ENCODE results near the gene AMPD2.

DNA sequence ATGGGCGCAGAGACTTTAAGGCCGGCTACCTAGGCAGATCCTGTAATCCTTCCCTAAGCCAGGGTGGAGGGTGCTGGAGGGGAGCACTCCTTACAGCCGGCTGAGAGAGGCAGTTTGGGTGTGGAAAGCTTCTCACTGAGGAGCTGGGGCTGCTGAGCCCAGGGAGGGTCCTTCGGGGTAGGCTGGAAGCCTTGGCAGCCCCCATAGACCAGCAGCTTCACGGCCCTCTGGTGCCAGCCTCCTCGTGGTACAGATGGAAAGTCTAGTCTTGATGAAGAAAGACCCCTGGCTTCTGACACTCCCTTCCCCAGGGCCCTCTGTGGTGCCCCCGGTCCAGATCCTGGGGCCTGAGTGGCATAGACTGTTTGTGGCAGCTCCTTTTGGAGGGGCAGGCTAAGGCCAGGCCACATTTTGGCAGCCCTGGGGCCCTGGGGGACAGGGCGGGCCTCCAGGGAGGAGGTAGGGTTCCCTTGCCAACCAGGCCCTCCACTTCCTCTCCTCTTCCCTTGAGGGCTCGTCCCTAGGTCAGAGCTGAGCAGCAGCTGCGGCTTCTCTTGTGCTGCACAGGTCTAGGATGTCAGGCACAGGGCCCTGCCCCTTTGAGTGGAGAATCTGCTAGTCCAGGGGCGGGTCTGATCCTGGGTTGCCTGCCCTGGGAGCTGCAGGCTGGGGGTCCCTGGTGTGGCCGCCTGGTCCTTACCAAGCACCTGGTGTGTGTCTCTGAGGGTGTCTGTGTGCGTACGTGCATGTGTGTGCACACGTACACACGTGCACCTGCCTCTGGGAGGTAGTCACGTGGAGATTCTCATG, 4.8 kb downstream of the AMPD2 start:
- no peak for TF ChIP-seq POLR2AphosphoS5 (IDR thresholded peaks at IDR 0.05; ENCODE audit: low read depth, low read length)
- no peak for TF ChIP-seq POLR2A (IDR thresholded peaks at IDR 0.05; ENCODE audit: borderline replicate concordance, extremely low read depth, insufficient read depth, insufficient read length)
- TF ChIP-seq CTCF (IDR thresholded peaks at IDR 0.05 in 2 of 3, conservative IDR thresholded peaks at IDR 0.05 in 1 of 3; ENCODE audit: borderline replicate concordance in 1 of 3, insufficient read depth in 1 of 3, low read depth in 2 of 3, low read length in 2 of 3), result no peak
- TF ChIP-seq EZH2 (IDR thresholded peaks at IDR 0.05), result no peak
- TF ChIP-seq, protein P1, sequence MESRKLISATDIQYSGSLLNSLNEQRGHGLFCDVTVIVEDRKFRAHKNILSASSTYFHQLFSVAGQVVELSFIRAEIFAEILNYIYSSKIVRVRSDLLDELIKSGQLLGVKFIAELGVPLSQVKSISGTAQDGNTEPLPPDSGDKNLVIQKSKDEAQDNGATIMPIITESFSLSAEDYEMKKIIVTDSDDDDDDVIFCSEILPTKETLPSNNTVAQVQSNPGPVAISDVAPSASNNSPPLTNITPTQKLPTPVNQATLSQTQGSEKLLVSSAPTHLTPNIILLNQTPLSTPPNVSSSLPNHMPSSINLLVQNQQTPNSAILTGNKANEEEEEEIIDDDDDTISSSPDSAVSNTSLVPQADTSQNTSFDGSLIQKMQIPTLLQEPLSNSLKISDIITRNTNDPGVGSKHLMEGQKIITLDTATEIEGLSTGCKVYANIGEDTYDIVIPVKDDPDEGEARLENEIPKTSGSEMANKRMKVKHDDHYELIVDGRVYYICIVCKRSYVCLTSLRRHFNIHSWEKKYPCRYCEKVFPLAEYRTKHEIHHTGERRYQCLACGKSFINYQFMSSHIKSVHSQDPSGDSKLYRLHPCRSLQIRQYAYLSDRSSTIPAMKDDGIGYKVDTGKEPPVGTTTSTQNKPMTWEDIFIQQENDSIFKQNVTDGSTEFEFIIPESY (IDR thresholded peaks at IDR 0.05; ENCODE audit: extremely low read depth, insufficient replicate concordance, low read length), result no peak
- TF ChIP-seq, protein P2, sequence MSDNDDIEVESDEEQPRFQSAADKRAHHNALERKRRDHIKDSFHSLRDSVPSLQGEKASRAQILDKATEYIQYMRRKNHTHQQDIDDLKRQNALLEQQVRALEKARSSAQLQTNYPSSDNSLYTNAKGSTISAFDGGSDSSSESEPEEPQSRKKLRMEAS (IDR thresholded peaks at IDR 0.05), result no peak
- TF ChIP-seq EGR1 (IDR thresholded peaks at IDR 0.05; ENCODE audit: low read depth), result no peak
- TF ChIP-seq ELF1 (IDR thresholded peaks at IDR 0.05; ENCODE audit: borderline replicate concordance, low read depth), result no peak
- TF ChIP-seq SIN3A (IDR thresholded peaks at IDR 0.05; ENCODE audit: low read depth), result no peak
- TF ChIP-seq, protein P3, sequence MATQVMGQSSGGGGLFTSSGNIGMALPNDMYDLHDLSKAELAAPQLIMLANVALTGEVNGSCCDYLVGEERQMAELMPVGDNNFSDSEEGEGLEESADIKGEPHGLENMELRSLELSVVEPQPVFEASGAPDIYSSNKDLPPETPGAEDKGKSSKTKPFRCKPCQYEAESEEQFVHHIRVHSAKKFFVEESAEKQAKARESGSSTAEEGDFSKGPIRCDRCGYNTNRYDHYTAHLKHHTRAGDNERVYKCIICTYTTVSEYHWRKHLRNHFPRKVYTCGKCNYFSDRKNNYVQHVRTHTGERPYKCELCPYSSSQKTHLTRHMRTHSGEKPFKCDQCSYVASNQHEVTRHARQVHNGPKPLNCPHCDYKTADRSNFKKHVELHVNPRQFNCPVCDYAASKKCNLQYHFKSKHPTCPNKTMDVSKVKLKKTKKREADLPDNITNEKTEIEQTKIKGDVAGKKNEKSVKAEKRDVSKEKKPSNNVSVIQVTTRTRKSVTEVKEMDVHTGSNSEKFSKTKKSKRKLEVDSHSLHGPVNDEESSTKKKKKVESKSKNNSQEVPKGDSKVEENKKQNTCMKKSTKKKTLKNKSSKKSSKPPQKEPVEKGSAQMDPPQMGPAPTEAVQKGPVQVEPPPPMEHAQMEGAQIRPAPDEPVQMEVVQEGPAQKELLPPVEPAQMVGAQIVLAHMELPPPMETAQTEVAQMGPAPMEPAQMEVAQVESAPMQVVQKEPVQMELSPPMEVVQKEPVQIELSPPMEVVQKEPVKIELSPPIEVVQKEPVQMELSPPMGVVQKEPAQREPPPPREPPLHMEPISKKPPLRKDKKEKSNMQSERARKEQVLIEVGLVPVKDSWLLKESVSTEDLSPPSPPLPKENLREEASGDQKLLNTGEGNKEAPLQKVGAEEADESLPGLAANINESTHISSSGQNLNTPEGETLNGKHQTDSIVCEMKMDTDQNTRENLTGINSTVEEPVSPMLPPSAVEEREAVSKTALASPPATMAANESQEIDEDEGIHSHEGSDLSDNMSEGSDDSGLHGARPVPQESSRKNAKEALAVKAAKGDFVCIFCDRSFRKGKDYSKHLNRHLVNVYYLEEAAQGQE (IDR thresholded peaks at IDR 0.05; ENCODE audit: low read depth), result no peak
- no peak for TF ChIP-seq CEBPB (IDR thresholded peaks at IDR 0.05; ENCODE audit: low read depth)
